Measurements from ENCODE around the gene HHAT. TPM values are rescaled to one million over a fixed set of nuclear protein-coding genes. Genes with fewer than 3 reads are reported as not detected.

The HHAT gene
- total RNA-seq, 1 experiment from 2014 or later: 2.3 TPM

DNA sequence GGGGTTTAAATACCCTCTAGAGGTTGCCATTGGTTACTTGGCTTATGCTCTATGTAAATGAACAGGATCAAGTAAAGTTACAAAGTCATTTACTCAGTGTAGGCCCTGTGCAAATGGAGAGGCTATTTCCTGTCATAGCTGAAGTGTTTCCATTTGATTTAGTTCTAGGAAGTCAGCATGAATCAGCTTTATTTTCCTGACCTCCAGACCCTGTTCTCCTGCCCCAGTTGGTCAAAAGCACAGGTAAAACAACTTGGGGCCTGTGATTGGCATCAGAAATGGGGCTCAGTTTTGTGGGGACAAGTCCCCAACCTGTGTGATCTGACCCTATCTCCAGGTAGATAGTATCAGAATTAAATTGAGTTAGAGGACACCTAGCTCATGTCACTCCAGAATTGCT is 239.9 kb downstream of the HHAT start:
- Histone ChIP-seq H4K20me1 (ENCODE audit: insufficient read depth, low read depth, low read length) (no peaks in the 10 kb centered on the region), H3K4me3 (ENCODE audit: low read length) (no peak overlapping the region), H3K27me3 (ENCODE audit: low read length) (no peaks in the 10 kb centered on the region), H3K79me2 (ENCODE audit: low read length) (no peaks in the 10 kb centered on the region), H2AFZ (ENCODE audit: low read length) (no peak overlapping the region), H3K9me3 (ENCODE audit: low read length) (no peaks in the 10 kb centered on the region), H3K9me2 (replicated peaks; ENCODE audit: insufficient read depth, low read length) (no peaks in the 10 kb centered on the region), H3K36me3 (ENCODE audit: insufficient read depth, low read length) (no peaks in the 10 kb centered on the region), H3K27ac (ENCODE audit: low read length) (no peak overlapping the region), H3K9ac (ENCODE audit: low read length) (no peak overlapping the region), H3K4me2 (ENCODE audit: low read depth, low read length, poor library complexity, severe bottlenecking) (no peak overlapping the region), H3K4me1 (ENCODE audit: low read length) (no peaks in the 10 kb centered on the region)
- no peak for DNase-seq

DNA sequence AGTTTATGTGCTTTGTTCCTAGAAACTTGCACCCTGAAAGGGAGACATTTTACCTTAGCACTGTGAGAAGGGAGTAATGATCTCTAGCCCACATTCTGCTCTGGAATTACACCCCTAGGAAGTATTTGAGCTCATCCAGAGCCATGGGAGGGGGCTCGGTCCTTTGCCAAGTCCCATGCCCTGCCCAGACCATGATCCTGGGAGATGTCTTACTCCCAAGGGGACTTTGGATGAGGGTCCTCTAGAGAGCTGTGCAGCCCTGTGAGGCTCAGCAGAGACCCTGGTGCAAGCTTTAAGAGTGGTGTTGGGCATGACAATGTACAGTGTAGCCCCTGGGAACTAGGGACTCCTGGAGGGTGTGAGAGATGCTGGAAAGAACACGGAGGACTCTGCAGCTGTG is 241.4 kb downstream of the HHAT start:
- H4K20me1 ChIP-seq (ENCODE audit: insufficient read depth, low read depth, low read length): no peaks in the 10 kb centered on the region
- H3K79me2 ChIP-seq (ENCODE audit: low read length): no peaks in the 10 kb centered on the region
- no peak overlapping the region for H3K4me2 ChIP-seq (ENCODE audit: low read depth, low read length, poor library complexity, severe bottlenecking)
- no peaks in the 10 kb centered on the region for H3K4me1 ChIP-seq (ENCODE audit: low read length)
- H3K36me3 ChIP-seq (ENCODE audit: insufficient read depth, low read length): no peaks in the 10 kb centered on the region
- no peak overlapping the region for H2AFZ ChIP-seq (ENCODE audit: low read length)
- H3K27ac ChIP-seq (ENCODE audit: low read length): no peak overlapping the region
- no peaks in the 10 kb centered on the region for H3K9me3 ChIP-seq (ENCODE audit: low read length)
- no peaks in the 10 kb centered on the region for H3K27me3 ChIP-seq (ENCODE audit: low read length)
- H3K9me2 ChIP-seq (replicated peaks; ENCODE audit: insufficient read depth, low read length): no peaks in the 10 kb centered on the region
- DNase-seq: no peak
- H3K9ac ChIP-seq (ENCODE audit: low read length): no peak overlapping the region
- no peak overlapping the region for H3K4me3 ChIP-seq (ENCODE audit: low read length)

DNA sequence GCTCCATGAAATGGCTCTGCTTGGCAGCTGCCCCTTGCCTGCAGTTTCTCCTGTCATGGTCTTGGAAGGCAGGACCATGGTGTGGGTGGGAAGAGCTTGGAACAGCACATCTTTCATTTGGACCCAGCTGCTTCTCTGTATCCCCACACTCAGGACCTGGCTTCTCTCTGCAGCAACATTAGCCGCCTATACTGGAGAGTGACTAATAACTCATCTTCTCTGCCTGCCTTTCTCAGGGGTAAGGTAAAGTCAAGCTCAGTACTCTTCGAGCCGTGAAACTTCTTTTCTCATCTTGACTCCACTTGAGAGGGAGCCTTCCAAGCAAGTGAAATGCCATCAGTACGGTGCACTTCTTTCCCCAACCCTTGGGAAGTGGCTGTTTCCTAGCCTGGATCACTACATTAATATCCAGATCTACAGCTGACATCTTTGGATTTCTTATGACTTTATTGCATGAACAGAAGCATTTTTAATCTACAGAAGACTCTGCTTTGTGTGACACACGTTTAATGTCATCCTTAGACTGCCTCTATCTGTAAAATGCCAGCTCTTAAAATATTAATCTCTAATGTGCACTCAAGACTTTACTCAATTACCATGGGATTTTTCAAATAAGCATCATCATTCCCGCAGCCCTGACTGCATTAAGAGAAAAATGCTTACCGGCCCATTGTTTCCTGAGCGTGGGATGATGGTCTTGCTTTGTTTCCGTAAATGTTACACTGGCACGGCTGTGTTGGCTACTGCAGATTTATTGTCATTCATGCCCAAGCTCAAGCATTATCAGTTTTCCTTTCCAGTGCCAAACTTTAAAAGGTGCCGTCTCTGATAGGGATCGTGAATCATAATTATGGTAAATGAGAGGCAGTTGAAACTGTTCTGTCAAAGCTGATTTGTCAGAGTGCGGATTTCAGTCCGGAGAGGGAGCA is 242.9 kb downstream of the HHAT start:
- no peak overlapping the region for H3K4me2 ChIP-seq (ENCODE audit: low read depth, low read length, poor library complexity, severe bottlenecking)
- H3K36me3 ChIP-seq (ENCODE audit: insufficient read depth, low read length): no peaks in the 10 kb centered on the region
- H4K20me1 ChIP-seq (ENCODE audit: insufficient read depth, low read depth, low read length): no peaks in the 10 kb centered on the region
- no peak overlapping the region for H3K4me3 ChIP-seq (ENCODE audit: low read length)
- H3K9me3 ChIP-seq (ENCODE audit: low read length): no peaks in the 10 kb centered on the region
- H3K9me2 ChIP-seq (replicated peaks; ENCODE audit: insufficient read depth, low read length): no peaks in the 10 kb centered on the region
- H3K27ac ChIP-seq (ENCODE audit: low read length): no peak overlapping the region
- H3K79me2 ChIP-seq (ENCODE audit: low read length): no peaks in the 10 kb centered on the region
- H2AFZ ChIP-seq (ENCODE audit: low read length): no peak overlapping the region
- no peak for DNase-seq
- no peak overlapping the region for H3K9ac ChIP-seq (ENCODE audit: low read length)
- no peaks in the 10 kb centered on the region for H3K4me1 ChIP-seq (ENCODE audit: low read length)
- no peaks in the 10 kb centered on the region for H3K27me3 ChIP-seq (ENCODE audit: low read length)

DNA sequence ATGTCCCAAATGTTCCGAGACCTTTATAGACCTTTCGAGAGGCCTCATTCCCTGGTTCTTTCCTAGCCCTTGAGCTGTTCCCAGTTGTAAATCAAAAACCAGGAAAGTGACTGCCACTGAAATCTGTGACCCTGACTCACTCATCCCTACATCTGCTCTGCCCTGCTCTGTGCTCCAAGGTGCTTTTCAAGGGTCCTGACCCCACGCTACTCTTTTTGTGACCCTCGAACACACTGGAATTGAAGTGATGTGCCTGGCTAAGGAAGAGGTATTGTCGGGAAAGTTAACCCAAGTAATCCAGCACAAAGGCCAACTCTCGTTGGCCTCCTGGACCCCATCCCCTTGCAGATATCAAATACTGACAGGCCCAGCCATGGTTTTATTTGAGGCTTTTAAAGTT is 244.4 kb downstream of the HHAT start:
- no peaks in the 10 kb centered on the region for H4K20me1 ChIP-seq (ENCODE audit: insufficient read depth, low read depth, low read length)
- no peak overlapping the region for H2AFZ ChIP-seq (ENCODE audit: low read length)
- no peak overlapping the region for H3K4me2 ChIP-seq (ENCODE audit: low read depth, low read length, poor library complexity, severe bottlenecking)
- H3K79me2 ChIP-seq (ENCODE audit: low read length): no peaks in the 10 kb centered on the region
- no peak overlapping the region for H3K9ac ChIP-seq (ENCODE audit: low read length)
- no peak for DNase-seq
- H3K36me3 ChIP-seq (ENCODE audit: insufficient read depth, low read length): no peaks in the 10 kb centered on the region
- H3K4me1 ChIP-seq (ENCODE audit: low read length): no peaks in the 10 kb centered on the region
- no peaks in the 10 kb centered on the region for H3K9me2 ChIP-seq (replicated peaks; ENCODE audit: insufficient read depth, low read length)
- H3K4me3 ChIP-seq (ENCODE audit: low read length): no peak overlapping the region
- H3K9me3 ChIP-seq (ENCODE audit: low read length): no peaks in the 10 kb centered on the region
- no peaks in the 10 kb centered on the region for H3K27me3 ChIP-seq (ENCODE audit: low read length)
- no peak overlapping the region for H3K27ac ChIP-seq (ENCODE audit: low read length)

DNA sequence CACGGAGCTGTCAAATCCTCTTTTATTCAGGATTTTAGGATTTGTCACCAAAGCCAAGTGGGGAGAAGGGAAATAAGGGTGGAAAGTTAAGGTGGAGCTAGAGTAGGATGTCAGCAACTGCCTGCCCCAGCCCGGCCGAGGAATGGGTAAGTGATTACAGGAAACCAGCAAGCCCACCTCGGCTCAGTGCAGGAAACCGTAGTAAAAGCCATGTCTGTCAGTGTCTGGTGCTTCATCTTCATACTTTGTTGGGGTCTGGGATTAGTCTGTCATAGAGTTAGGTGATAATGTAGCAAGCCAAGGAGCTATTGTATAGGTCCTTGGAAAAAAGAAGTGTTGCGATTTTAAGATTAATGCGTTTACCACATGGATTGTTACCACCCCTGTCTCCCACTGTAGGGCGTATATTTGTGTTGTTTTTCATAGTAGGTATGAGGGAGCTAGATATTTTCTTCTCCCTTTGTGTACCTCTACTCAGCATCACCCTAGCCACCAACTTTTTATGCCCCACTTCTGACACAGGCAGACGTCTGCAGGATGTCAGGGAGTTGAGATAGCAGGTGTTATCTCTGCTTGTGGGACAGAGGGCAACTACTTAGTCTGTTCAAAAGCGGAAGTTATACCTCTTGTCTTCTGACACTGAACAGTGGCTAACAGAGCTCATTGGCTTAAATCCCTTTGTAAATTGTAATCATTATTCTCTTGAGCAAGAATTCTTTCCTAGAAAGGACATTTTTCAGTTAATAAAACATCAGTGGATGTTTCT is 253.7 kb downstream of the HHAT start:
- Histone ChIP-seq H3K4me3 (ENCODE audit: low read length) (no peak overlapping the region), H3K36me3 (ENCODE audit: insufficient read depth, low read length) (no peaks in the 10 kb centered on the region), H3K9me3 (ENCODE audit: low read length) (no peaks in the 10 kb centered on the region), H3K9me2 (replicated peaks; ENCODE audit: insufficient read depth, low read length) (no peaks in the 10 kb centered on the region), H3K27me3 (ENCODE audit: low read length) (no peaks in the 10 kb centered on the region), H3K4me2 (ENCODE audit: low read depth, low read length, poor library complexity, severe bottlenecking) (no peak overlapping the region), H2AFZ (ENCODE audit: low read length) (no peak overlapping the region), H3K4me1 (ENCODE audit: low read length) (peaks cover 5% of the 10 kb centered on the region), H3K9ac (ENCODE audit: low read length) (no peak overlapping the region), H3K27ac (ENCODE audit: low read length) (no peak overlapping the region), H3K79me2 (ENCODE audit: low read length) (no peaks in the 10 kb centered on the region), H4K20me1 (ENCODE audit: insufficient read depth, low read depth, low read length) (no peaks in the 10 kb centered on the region)
- no peak for DNase-seq

DNA sequence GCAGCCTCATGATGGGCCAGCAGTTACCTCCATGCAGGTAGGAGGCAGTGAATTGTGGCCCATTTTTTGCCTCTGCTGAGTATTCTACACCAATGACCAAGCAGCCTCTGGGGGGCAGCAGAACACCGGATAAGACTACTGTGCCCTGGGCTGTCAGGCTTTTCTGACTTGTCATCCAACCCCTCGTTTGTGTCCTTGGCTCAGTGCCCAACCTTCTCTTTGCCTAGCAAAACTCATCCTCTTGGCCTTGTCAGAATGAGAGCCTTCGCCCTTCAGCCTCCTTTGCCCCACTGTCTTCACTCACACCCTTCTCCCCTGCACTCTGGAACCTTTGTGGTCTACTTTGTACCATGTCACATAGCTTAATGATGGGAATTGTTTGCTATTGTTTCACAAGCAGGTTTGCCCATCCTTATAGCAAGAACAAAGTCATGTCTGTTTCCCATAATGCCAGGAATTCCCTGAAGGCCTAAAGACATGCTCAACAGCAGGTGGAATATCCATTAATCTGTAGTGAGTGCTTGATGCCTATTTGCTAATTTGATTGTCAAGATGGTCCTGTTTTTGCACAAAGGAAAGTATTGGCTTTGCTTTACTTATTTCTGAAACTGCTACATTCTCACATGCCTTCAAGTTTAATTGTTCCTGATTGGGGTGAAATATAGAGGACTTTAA is 255.9 kb downstream of the HHAT start:
- no peak overlapping the region for H3K4me3 ChIP-seq (ENCODE audit: low read length)
- no peaks in the 10 kb centered on the region for H4K20me1 ChIP-seq (ENCODE audit: insufficient read depth, low read depth, low read length)
- no peak overlapping the region for H3K4me2 ChIP-seq (ENCODE audit: low read depth, low read length, poor library complexity, severe bottlenecking)
- H3K9ac ChIP-seq (ENCODE audit: low read length): no peak overlapping the region
- H3K36me3 ChIP-seq (ENCODE audit: insufficient read depth, low read length): no peaks in the 10 kb centered on the region
- no peaks in the 10 kb centered on the region for H3K79me2 ChIP-seq (ENCODE audit: low read length)
- no peaks in the 10 kb centered on the region for H3K27me3 ChIP-seq (ENCODE audit: low read length)
- no peaks in the 10 kb centered on the region for H3K9me3 ChIP-seq (ENCODE audit: low read length)
- H3K27ac ChIP-seq (ENCODE audit: low read length): no peak overlapping the region
- DNase-seq: peak; percentile 96
- H2AFZ ChIP-seq (ENCODE audit: low read length): no peak overlapping the region
- H3K9me2 ChIP-seq (replicated peaks; ENCODE audit: insufficient read depth, low read length): no peaks in the 10 kb centered on the region
- peaks cover 5% of the 10 kb centered on the region for H3K4me1 ChIP-seq (ENCODE audit: low read length)

DNA sequence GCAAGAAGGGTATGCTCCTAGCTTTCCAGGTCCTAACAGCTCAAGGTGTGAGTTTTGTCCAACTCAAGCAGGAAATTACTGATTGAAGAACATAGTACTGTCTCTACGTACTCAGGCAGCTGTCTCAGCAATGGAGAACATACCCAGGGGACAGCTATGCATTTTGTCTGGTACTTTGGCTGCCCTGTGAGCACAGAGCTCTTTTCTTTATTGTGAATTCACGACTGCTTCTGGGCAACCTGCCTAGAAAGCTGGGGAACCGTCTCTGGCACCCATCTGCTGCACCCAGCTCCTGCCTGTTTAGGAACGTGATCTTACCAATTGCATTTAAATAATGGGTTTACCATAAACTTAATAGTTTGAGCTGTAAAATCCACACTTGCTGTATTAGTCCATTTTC is 258.1 kb downstream of the HHAT start:
- no peak overlapping the region for H3K9ac ChIP-seq (ENCODE audit: low read length)
- H2AFZ ChIP-seq (ENCODE audit: low read length): no peak overlapping the region
- H3K4me1 ChIP-seq (ENCODE audit: low read length): peaks cover 5% of the 10 kb centered on the region
- no peak overlapping the region for H3K27ac ChIP-seq (ENCODE audit: low read length)
- no peak overlapping the region for H3K4me3 ChIP-seq (ENCODE audit: low read length)
- no peaks in the 10 kb centered on the region for H3K9me2 ChIP-seq (replicated peaks; ENCODE audit: insufficient read depth, low read length)
- H3K79me2 ChIP-seq (ENCODE audit: low read length): no peaks in the 10 kb centered on the region
- no peak overlapping the region for H3K4me2 ChIP-seq (ENCODE audit: low read depth, low read length, poor library complexity, severe bottlenecking)
- H3K36me3 ChIP-seq (ENCODE audit: insufficient read depth, low read length): no peaks in the 10 kb centered on the region
- DNase-seq: no peak
- no peaks in the 10 kb centered on the region for H3K9me3 ChIP-seq (ENCODE audit: low read length)
- H4K20me1 ChIP-seq (ENCODE audit: insufficient read depth, low read depth, low read length): no peaks in the 10 kb centered on the region
- H3K27me3 ChIP-seq (ENCODE audit: low read length): no peaks in the 10 kb centered on the region

DNA sequence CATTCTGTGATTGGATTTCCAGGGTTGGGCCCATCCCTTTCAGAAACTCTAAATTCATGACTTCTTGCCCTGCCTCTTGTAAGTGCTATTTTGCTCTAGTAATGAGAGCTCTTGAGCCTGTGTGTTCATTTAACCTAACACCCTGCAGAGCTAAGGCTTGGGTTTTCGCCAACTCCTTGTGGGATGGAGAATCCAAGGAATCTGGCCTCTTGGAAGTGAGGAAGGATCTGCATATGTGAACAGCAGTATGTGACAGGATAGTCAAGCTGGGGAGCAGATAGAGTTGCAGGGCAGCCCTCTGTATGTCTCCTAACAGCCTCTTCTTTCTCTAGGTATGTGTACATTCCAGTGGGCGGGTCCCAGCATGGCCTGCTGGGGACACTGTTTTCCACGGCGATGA is 258.9 kb downstream of the HHAT start:
- H2AFZ ChIP-seq (ENCODE audit: low read length): no peak overlapping the region
- no peaks in the 10 kb centered on the region for H4K20me1 ChIP-seq (ENCODE audit: insufficient read depth, low read depth, low read length)
- no peaks in the 10 kb centered on the region for H3K36me3 ChIP-seq (ENCODE audit: insufficient read depth, low read length)
- peaks cover 5% of the 10 kb centered on the region for H3K4me1 ChIP-seq (ENCODE audit: low read length)
- H3K4me2 ChIP-seq (ENCODE audit: low read depth, low read length, poor library complexity, severe bottlenecking): no peak overlapping the region
- no peak overlapping the region for H3K9ac ChIP-seq (ENCODE audit: low read length)
- no peak overlapping the region for H3K27ac ChIP-seq (ENCODE audit: low read length)
- no peak for DNase-seq
- H3K79me2 ChIP-seq (ENCODE audit: low read length): no peaks in the 10 kb centered on the region
- no peaks in the 10 kb centered on the region for H3K9me2 ChIP-seq (replicated peaks; ENCODE audit: insufficient read depth, low read length)
- no peaks in the 10 kb centered on the region for H3K27me3 ChIP-seq (ENCODE audit: low read length)
- H3K4me3 ChIP-seq (ENCODE audit: low read length): no peak overlapping the region
- H3K9me3 ChIP-seq (ENCODE audit: low read length): no peaks in the 10 kb centered on the region

Measured in Karpas-422 (cell line).